Measurements from ENCODE around the gene SLK. TPM values are rescaled to one million over a fixed set of nuclear protein-coding genes. Genes with fewer than 3 reads are reported as not detected.

Gene SLK
- total RNA-seq, 1 donor from 2014 or later, result 30.0 TPM

- no peak for TF ChIP-seq CTCF (conservative IDR thresholded peaks at IDR 0.05)
- H3K27me3 Mint-ChIP-seq (ENCODE audit: low read depth), result no peaks in the 10 kb centered on the region
- H3K9me3 Mint-ChIP-seq, result peaks cover 3% of the 10 kb centered on the region
- no peak overlapping the region for H3K27ac Mint-ChIP-seq (ENCODE audit: unreplicated experiment)
- DNase-seq (ENCODE audit: low read depth, low spot score), result no peak
- H3K36me3 Mint-ChIP-seq (ENCODE audit: low read depth), result no peaks in the 10 kb centered on the region
- H3K4me1 Mint-ChIP-seq, result peaks cover 5% of the 10 kb centered on the region
- H3K4me3 Mint-ChIP-seq, result no peak overlapping the region
Measured at GRCh38 chr10:104038958-104039752, 72.2 kb downstream of the SLK start.

- TF ChIP-seq CTCF (conservative IDR thresholded peaks at IDR 0.05), result no peak
- no peak for DNase-seq (ENCODE audit: low read depth, low spot score)
- H3K4me1 Mint-ChIP-seq, result no peaks in the 10 kb centered on the region
- H3K4me3 Mint-ChIP-seq, result no peak overlapping the region
- no peaks in the 10 kb centered on the region for H3K36me3 Mint-ChIP-seq (ENCODE audit: low read depth)
- H3K9me3 Mint-ChIP-seq, result peaks cover 3% of the 10 kb centered on the region
- no peaks in the 10 kb centered on the region for H3K27me3 Mint-ChIP-seq (ENCODE audit: low read depth)
- H3K27ac Mint-ChIP-seq (ENCODE audit: unreplicated experiment), result peak overlapping the region; percentile 27
Measured at GRCh38 chr10:104040382-104040781, 73.4 kb downstream of the SLK start.

DNA sequence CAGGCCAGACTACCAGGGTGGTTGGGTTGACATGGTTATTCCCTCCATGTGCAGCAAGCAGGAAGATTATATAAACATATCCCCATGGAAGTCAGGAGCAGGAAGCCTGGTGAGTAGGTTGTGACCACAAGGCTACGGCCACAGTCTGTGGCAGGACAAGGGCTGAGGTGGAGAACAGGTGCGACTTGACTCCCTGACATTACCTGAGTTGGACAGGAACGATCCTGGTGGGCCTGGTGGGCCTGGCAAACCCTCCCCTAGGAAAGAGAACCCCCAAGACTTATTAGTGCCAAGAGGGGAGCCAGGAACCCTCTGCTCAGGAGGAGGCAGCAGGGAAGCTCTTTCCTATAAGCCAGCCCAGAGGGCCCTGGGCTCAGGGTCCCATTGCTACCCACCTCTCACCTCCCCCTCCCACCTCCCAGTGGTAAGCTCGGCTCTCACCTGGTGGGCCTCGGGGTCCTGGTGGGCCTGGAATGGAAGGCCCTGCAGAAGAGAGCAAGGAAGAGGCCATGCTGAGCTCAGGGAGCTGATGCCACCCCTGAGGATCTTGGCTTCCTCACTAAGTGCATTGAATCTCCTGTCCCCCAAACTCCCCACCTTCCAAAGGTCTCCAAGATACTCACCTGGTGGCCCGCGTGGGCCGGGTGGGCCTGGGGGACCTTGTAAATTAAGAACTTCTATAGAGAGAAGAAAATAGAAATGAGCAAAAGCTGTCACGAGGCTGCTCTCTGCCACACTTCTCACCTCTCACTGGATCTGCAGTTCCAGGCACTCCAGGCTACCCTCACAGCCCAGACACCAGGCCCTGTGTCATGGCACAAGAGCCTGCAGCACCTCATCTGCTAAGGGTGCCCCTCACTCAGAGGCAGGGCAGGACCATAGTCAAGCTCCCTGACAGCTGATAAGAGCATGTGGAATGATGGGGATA lies 74.2 kb downstream of the SLK start:
- H3K27ac Mint-ChIP-seq (ENCODE audit: unreplicated experiment), result peak overlapping the region; percentile 27
- DNase-seq (ENCODE audit: low read depth, low spot score), result no peak
- no peaks in the 10 kb centered on the region for H3K9me3 Mint-ChIP-seq
- no peaks in the 10 kb centered on the region for H3K27me3 Mint-ChIP-seq (ENCODE audit: low read depth)
- TF ChIP-seq CTCF (conservative IDR thresholded peaks at IDR 0.05), result no peak
- no peak overlapping the region for H3K4me3 Mint-ChIP-seq
- no peaks in the 10 kb centered on the region for H3K4me1 Mint-ChIP-seq
- no peaks in the 10 kb centered on the region for H3K36me3 Mint-ChIP-seq (ENCODE audit: low read depth)

- no peak overlapping the region for H3K4me3 Mint-ChIP-seq
- no peaks in the 10 kb centered on the region for H3K36me3 Mint-ChIP-seq (ENCODE audit: low read depth)
- no peaks in the 10 kb centered on the region for H3K9me3 Mint-ChIP-seq
- TF ChIP-seq CTCF (conservative IDR thresholded peaks at IDR 0.05), result no peak
- H3K27me3 Mint-ChIP-seq (ENCODE audit: low read depth), result no peaks in the 10 kb centered on the region
- no peak for DNase-seq (ENCODE audit: low read depth, low spot score)
- H3K27ac Mint-ChIP-seq (ENCODE audit: unreplicated experiment), result no peak overlapping the region
- no peaks in the 10 kb centered on the region for H3K4me1 Mint-ChIP-seq
Measured at GRCh38 chr10:104041891-104042535, 75.1 kb downstream of the SLK start.

- Mint-ChIP-seq H3K27me3 (ENCODE audit: low read depth) (no peaks in the 10 kb centered on the region), H3K4me3 (no peak overlapping the region), H3K36me3 (ENCODE audit: low read depth) (no peaks in the 10 kb centered on the region), H3K9me3 (no peaks in the 10 kb centered on the region), H3K4me1 (no peaks in the 10 kb centered on the region), H3K27ac (ENCODE audit: unreplicated experiment) (no peak overlapping the region)
- no peak for TF ChIP-seq CTCF (conservative IDR thresholded peaks at IDR 0.05)
- no peak for DNase-seq (ENCODE audit: low read depth, low spot score)
Measured at GRCh38 chr10:104043185-104043830, 76.4 kb downstream of the SLK start.

Measured in neural crest cell (in vitro differentiated cells).